Measurements from ENCODE around the gene TXNRD1.
"Not testable (repeated sequence)": the region's sequence is repeated elsewhere in the genome, so short reads cannot be mapped to it uniquely, and the experiment has no call there.

The TXNRD1 gene

DNA sequence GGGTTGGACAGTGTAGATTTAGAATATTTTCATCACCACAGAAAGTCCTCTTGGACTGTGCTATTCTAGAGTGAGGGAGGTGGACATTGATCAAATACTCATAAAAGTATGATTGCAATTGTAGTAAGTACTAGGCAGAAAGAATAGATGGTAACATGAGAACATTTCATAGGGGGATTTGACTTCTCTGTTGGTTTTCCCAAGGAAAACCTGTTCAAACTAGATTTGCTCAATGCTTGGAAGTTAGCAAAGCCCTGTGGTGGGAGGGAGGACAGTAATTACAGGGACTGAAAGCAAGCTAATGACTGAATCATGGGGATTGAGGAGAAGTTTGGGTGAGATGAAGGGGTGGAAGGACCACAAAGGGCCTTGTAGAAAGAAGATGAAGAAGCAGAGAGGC, 63.6 kb downstream of the TXNRD1 start:
- Mint-ChIP-seq H3K4me1 (peaks cover 4% of the 10 kb centered on the region), H3K27me3 (peaks cover 7% of the 10 kb centered on the region), H3K4me3 (no peak overlapping the region), H3K27ac (no peak overlapping the region), H3K9me3 (no peaks in the 10 kb centered on the region)
- DNase-seq = no peak
- ATAC-seq = no peak

DNA sequence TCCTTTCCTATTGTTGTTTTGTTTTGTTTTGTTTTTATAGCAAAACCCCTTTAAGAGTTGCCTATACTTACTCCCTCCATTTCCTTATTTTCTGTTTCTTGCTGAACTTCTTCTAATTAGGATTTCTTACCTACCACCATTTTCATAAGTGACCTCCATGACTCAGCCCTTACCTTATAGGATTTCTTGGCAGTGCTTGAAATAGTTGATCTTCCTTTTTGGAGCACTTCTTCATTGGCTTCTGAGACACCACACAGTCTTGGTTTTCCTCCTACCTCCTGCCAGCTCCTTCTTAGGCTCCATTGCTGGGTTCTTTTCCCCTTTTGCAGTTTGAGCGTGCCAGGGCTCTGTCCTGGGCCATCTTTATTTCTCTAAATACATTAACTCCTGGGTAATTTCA, 64.5 kb downstream of the TXNRD1 start:
- DNase-seq = no peak
- H3K4me1 Mint-ChIP-seq = peaks cover 4% of the 10 kb centered on the region
- no peak overlapping the region for H3K27ac Mint-ChIP-seq
- no peak for ATAC-seq
- H3K9me3 Mint-ChIP-seq = no peaks in the 10 kb centered on the region
- H3K4me3 Mint-ChIP-seq = no peak overlapping the region
- peaks cover 7% of the 10 kb centered on the region for H3K27me3 Mint-ChIP-seq

DNA sequence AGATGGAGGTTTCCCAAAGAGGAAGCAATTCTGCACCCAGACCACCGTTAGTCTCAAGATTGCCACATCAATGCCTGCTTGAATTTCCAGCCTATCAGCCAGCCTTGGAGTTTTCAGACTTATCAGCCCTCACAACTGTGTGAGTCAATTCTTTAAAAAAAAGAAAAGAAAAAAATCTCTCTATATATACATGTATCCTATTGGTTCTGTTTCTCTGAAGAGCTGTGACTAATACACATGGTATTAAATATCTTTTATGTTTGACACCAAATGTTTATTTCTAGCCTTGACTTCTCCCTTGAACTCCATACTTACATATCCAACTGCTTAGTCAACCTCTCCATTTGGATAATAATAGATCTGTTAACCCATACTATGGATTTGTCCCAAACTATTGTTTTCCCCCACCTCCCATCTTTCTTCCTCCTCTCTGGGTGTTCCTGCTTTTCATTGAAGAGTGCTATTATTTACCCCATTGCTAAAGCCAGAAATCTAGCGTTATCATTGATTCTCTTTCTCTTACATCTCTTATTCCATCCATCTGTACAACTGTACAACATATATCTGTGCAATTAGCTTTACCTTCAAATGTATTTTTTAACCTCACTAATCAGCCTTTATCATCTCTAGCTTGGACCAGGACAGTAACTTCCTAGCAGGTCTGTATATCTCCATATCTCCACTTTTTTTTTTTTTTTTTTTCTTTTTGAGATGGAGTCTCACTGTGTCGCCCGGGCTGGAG, 65.3 kb downstream of the TXNRD1 start:
- H3K4me3 Mint-ChIP-seq = no peak overlapping the region
- H3K27ac Mint-ChIP-seq = no peak overlapping the region
- peaks cover 9% of the 10 kb centered on the region for H3K4me1 Mint-ChIP-seq
- no peaks in the 10 kb centered on the region for H3K9me3 Mint-ChIP-seq
- H3K27me3 Mint-ChIP-seq = peaks cover 7% of the 10 kb centered on the region
- no peak for DNase-seq
- no peak for ATAC-seq

DNA sequence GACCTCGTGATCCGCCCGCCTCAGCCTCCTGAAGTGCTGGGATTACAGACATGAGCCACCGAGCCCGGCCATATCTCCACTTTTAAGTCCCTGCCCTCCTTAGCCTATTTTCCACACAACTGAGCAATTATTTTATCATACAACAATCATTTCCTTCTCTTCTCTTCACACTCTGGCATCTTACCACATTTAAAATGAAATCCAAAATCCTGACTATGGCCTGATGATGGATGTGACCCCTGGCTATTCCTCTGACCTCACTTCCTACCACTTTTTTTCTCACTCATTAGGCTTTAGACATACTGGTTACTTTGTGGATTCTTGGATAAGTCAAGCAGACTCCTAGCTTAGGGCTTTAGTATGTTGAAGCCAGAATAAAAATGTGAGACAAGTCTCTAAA, 66.1 kb downstream of the TXNRD1 start:
- H3K4me3 Mint-ChIP-seq = no peak overlapping the region
- H3K9me3 Mint-ChIP-seq = no peaks in the 10 kb centered on the region
- H3K27me3 Mint-ChIP-seq = peaks cover 7% of the 10 kb centered on the region
- ATAC-seq = no peak
- H3K4me1 Mint-ChIP-seq = peaks cover 17% of the 10 kb centered on the region
- H3K27ac Mint-ChIP-seq = peak overlapping the region in 1 of 2 donors; percentile 66
- DNase-seq = no peak

DNA sequence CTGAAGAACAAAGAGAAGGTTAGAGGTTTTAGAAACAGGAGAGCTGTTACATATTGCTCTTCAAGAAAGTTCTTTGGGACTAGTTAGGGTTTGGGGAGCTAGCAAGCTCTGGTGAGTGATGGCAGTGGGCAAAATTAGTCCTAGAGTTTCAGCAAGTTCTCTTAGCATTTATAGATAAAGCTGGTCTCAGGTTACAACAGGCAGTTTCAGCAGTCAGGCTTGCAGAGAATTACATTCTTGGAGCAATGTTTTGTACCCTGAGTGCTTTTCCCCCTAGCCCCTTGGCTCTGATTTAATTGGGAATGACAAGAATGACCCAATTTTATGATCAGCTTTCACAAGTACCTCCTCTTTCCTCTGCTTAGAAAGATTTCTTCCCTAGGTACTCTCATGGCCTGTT, 66.5 kb downstream of the TXNRD1 start:
- DNase-seq (no peak), ATAC-seq (no peak)
- no peaks in the 10 kb centered on the region for H3K9me3 Mint-ChIP-seq

DNA sequence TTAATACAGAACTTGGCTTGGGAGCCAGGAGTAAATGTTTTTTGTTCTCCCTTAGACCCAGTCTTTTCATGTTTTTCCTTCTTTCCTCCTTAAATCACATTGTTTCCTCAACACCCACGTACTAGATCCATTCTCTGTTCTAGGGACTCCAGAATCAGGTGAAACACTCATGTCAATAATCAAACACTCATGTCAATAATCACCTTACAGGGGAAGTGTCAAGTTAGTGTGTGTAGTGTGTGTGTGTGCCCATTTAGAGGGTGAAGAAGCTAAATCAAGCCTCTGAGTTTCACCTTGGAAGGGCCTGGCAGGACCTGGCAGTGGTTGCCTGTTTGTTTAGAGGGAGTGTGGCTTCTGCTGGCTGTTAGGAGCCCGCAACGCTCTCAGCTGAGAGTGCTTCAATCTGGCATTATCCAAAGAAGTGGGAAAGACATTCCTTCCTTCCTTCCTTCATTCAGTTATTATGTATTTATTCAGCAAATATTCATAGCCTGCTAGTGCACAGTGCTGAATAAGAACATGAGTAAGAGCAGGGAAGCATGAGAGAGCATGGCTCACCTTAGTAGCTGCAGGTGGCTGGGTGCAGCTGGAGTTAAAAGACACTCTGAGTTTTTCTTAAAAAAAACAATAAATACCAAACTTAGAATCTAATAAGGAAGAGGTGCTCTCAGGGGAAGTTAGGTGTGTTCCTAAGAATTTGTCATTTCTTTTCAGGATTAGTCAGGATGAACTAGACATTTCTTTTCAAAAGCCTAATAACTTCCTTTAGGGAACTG, 70.3 kb downstream of the TXNRD1 start:
- no peak for ATAC-seq
- no peak for DNase-seq
- peaks cover 27% of the 10 kb centered on the region for H3K4me1 Mint-ChIP-seq
- H3K9me3 Mint-ChIP-seq = no peaks in the 10 kb centered on the region
- peak overlapping the region; percentile 95 to 99 for H3K27ac Mint-ChIP-seq
- H3K4me3 Mint-ChIP-seq = peak overlapping the region; percentile 91 to 92
- no peaks in the 10 kb centered on the region for H3K27me3 Mint-ChIP-seq

More for the DNA sequence above, 66.5 kb downstream of the TXNRD1 start:
- no peak overlapping the region for H3K4me3 Mint-ChIP-seq
- H3K4me1 Mint-ChIP-seq = peaks cover 19% of the 10 kb centered on the region
- H3K27me3 Mint-ChIP-seq = peaks cover 7% of the 10 kb centered on the region
- H3K27ac Mint-ChIP-seq = no peak overlapping the region

DNA sequence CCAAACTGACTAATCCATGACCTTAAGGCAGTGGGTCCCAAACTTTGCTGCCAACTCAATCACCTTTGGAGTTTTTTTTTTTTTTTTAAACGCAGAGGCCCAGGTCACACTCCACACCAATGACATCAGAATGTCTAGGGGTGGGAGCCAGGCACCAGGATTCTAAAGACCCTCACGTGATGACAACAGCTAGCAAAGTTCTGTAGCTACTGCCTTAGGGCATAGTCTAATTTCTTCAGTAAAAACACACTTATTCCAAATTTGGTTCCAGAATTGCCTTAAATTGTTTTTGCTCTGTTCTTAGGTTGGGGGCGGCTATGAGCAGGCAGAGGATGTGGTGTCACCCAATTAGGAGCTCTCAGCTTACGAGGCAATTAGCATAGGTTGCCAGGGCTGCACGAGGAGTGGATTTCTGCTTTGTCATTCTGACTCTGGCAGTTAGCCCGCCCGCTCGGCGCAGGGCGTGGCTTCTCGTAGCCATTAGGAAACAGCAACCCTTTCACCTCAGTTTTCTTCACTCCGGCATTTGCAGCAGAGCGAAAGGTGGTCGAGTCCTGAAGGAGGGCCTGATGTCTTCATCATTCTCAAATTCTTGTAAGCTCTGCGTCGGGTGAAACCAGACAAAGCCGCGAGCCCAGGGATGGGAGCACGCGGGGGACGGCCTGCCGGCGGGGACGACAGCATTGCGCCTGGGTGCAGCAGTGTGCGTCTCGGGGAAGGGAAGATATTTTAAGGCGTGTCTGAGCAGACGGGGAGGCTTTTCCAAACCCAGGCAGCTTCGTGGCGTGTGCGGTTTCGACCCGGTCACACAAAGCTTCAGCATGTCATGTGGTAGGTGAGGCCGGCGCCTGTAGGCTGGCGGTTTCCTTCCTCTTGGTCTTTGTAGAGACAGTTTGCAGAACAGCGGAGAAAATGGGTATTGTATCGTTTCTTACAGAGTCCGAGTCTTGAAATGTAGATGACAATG, 71.2 kb downstream of the TXNRD1 start:
- H3K27ac Mint-ChIP-seq = peak overlapping the region; percentile 95 to 99
- ATAC-seq (peak; percentile 90), DNase-seq (peak; percentile 89 to 94)
- H3K27me3 Mint-ChIP-seq = no peaks in the 10 kb centered on the region
- H3K4me3 Mint-ChIP-seq = peak overlapping the region; percentile 91 to 92
- H3K4me1 Mint-ChIP-seq = peaks cover 25% of the 10 kb centered on the region
- no peaks in the 10 kb centered on the region for H3K9me3 Mint-ChIP-seq

DNA sequence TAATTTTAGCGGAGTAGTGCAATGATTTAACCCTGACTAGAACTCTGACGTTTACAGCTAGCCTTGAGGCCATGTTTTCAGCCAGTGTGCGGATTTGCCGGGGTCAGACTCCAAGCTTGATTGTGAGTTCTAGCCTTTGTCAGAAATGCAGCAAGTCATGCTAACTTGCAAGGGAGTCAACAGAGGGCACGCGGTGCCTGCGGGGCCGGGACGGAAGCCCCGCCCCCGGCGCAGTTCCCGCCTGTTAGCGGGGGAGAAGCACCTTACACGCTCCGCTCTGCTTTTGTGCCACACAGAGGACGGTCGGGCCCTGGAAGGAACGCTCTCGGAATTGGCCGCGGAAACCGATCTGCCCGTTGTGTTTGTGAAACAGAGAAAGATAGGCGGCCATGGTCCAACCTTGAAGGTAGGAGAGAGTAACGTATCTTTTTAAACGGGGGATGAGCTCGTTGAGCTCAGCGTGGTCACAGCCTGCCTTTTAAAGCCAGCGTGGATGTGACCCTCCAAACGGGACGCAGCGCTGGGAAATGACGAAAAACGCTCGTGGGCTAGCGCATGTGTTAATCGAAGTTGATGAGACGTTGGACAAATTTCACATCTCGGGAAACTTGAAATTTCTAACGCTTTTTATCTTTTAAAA, 73.2 kb downstream of the TXNRD1 start:
- peak overlapping the region; percentile 95 to 99 for H3K27ac Mint-ChIP-seq
- H3K27me3 Mint-ChIP-seq = no peaks in the 10 kb centered on the region
- H3K4me1 Mint-ChIP-seq = peaks cover 37% of the 10 kb centered on the region
- peak overlapping the region; percentile 91 to 92 for H3K4me3 Mint-ChIP-seq
- DNase-seq (peak; percentile 86 to 92), ATAC-seq (peak; percentile 80)
- H3K9me3 Mint-ChIP-seq = no peaks in the 10 kb centered on the region

DNA sequence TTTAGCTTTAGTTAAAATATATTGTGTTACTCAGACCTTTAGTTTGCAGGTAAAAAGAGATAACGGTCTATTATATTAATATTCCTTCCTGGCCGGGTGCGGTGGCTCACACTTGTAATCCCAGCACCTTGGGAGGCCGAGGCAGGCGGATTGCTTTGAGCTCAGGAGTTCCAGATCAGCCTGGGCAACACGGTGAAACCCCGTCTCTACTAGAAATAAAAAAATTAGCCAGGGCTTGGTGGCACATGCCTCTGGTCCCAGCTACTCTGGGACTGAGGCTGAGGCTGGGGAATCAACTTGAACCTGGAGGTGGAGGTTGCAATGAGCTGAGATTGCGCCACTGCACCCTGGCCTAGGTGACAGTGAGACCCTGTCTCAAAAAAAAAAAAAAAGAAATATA, 74.7 kb downstream of the TXNRD1 start:
- no peaks in the 10 kb centered on the region for H3K27me3 Mint-ChIP-seq
- H3K9me3 Mint-ChIP-seq = no peaks in the 10 kb centered on the region
- peaks cover 50% of the 10 kb centered on the region for H3K4me1 Mint-ChIP-seq
- H3K4me3 Mint-ChIP-seq = no peak overlapping the region
- ATAC-seq = no peak
- DNase-seq = no peak
- H3K27ac Mint-ChIP-seq = no peak overlapping the region

DNA sequence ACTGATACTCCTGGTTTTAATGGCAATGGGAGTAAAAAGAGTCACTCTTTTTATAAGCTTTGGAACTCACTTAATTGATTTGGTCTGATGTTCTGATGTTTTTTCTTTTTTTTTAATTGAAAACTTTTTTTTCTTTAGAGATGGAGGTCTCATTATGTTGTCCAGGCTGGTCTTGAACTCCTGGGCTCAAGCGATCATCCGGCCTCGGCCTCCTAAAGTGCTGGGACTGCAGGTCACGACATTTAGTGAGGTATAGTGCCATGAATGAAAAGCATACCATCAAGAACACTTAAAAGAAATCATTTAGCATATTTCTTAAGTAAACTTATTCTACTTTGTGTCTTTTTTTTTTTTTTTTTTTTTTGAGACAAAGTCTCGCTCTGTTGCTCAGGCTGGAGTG, 75.3 kb downstream of the TXNRD1 start:
- Mint-ChIP-seq H3K4me3 (no peak overlapping the region), H3K27me3 (no peaks in the 10 kb centered on the region), H3K9me3 (no peaks in the 10 kb centered on the region), H3K4me1 (peaks cover 50% of the 10 kb centered on the region), H3K27ac (no peak overlapping the region)
- DNase-seq (no peak), ATAC-seq (no peak)

DNA sequence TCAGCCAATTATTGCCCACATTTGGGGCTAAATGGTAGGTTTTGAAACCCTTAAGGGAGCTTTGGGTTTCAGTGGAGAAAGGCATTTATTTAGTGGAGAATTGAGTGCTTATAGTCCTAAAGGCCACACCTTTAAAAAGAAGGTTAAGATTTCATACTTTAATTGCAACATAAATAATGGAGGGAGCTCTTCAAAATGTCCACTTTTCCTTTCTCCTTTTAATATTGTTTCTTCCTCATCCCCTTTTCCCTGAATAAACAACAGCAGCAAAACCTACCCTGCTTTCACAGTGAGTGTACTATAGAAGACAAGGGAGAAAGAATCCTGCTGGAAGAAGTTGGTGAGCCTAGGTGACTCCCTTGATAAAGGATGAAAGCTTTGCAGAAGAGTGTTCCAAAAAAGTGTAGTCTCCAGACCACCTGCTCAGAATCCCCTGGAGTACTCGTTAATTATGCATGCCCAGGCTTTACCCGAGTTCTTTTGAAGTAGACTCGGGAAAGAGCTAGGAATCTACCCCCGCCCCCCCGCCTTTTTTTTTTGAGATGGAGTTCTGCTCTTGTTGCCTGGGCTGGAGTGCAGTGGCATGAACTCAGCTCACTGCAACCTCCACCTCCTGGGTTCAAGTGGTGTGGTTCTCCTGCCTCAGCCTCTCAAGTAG, 76.4 kb downstream of the TXNRD1 start:
- Mint-ChIP-seq H3K9me3 (no peaks in the 10 kb centered on the region), H3K27me3 (no peaks in the 10 kb centered on the region), H3K4me1 (peaks cover 40% of the 10 kb centered on the region), H3K4me3 (peak overlapping the region in 1 of 2 donors; percentile 15), H3K27ac (no peak overlapping the region)
- no peak for DNase-seq
- ATAC-seq = no peak

DNA sequence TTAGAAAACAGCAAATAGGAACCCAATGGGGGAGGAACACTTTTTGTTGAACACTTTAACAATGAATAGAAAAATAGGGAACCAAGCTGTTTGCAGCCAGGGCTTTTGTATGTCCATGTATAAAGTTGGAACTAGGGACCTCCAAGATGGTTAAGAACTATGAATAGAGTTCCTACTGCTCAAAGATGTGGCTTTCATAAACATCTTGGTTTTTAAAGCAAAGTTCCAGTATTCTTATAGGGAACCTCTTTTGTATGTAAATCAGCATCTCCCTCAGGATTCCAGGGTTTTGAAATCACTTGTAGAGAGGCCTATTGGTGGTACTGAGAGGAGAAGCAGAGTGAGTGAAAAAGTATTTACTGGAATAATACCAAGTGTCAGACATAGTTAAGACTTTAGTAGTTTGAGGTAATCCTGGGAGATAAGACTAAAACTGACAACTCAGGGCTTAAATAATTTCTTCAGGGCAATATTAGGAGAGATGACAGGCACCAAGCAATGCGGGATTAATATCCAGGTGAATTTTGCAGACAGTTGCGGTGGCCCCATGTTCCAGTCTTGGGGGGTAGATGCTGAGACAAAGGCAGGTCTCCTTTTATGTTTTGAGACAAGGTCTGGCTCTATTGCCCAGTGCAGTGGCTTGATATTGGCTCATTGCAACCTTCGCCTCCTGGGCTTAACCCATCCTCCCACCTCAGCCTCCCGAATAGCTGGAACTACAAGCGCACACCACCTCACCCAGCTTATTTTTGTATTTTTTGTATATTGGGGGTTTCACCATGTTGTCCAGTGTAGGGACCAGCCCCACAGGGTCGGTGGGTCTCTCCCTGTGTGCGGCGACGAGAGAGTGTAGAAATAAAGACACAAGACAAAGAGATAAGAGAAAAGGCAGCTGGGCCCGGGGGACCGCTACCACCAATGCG, 77.6 kb downstream of the TXNRD1 start:
- Mint-ChIP-seq H3K27ac (peak overlapping the region; percentile 84 to 93), H3K27me3 (no peaks in the 10 kb centered on the region)

DNA sequence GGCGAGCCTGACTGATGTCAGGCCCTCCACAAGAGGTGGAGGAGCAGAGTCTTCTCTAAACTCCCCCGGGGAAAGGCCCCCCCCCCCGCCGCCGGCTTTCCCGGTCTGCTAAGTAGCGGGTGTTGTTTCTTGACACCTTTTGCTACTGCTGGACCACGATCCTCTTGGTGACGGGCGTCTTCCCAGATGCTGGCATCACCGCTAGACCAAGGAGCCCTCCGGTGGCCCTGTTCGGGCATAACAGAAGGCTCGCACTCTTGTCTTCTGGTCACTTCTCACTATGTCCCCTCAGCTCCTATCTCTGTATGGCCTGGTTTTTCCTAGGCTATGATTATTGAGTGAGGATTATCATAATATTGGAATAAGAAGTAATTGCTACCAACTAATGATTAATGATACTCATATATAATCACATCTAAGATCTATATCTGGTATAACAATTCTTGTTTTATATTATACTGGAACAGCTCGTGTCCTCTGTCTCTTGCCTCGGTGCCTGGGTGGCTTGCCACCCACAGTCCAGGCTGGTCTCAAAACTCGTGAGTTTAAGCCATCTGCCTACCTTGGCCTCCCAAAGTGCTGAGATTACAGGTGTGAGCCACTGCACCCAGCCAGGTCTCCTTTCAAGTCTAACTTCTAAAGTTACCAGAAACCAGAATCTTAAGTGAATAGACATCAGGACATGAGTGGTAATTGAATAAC, 78.7 kb downstream of the TXNRD1 start:
- not testable (repeated sequence) for H3K27ac Mint-ChIP-seq, H3K9me3 Mint-ChIP-seq, DNase-seq, ATAC-seq, H3K27me3 Mint-ChIP-seq, H3K4me3 Mint-ChIP-seq
- peaks cover 42% of the 10 kb centered on the region for H3K4me1 Mint-ChIP-seq

More for the DNA sequence above, 77.6 kb downstream of the TXNRD1 start:
- ATAC-seq (no peak), DNase-seq (no peak)
- no peak overlapping the region for H3K4me3 Mint-ChIP-seq
- H3K4me1 Mint-ChIP-seq = peaks cover 46% of the 10 kb centered on the region
- H3K9me3 Mint-ChIP-seq = no peaks in the 10 kb centered on the region
